ENCODE data around the gene HSFX3. TPM values are rescaled to one million over a fixed set of nuclear protein-coding genes. Genes with fewer than 3 reads are reported as not detected.
A peak's percentile ranks its signal among the peaks of the same experiment; 100 is the strongest.
"Not testable (repeated sequence)": the region's sequence is repeated elsewhere in the genome, so short reads cannot be mapped to it uniquely, and the experiment has no call there.

The HSFX3 gene
- total RNA-seq, 1 experiment from 2014 or later = 0.96 TPM

DNA sequence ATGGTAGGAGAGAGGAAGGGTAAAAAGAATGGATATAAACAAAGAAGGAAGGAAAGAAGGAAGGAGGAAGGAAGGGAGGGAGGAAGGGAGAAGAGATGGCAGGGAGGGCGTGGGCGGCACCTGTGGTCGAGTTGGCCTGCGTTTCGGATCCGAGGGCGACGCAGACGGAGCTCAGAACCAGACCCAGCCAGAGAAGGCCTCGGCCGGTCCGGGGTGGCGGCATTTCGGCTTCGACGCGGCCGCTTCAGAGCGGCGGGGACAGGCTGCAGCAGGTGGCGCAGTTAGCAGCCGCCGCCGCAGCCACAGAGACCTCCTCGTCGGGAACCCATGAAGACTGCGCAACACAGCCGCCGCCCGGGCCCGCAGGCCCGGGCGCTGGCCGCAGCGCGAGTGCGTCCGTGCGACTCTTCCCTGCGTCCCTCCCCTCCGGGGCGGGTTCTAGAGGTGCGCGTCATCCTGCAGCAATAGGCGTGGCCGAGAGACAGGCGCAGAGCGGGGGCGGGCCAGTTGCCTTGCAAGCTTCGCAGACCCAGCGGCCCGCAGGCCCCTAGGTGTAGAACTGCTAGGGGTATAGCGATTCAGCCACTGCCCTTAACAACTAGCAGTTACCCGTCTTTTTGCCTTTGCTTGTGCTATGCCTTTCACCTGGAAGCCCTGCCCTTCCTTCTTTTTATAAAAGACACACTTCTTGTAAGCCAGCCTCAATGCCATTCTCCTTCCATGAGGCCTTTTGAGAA lies 44.6 kb downstream of the HSFX3 start, which contains the start of gene IDS (continued):
- peak; percentile 92 for TF ChIP-seq EGR1 (IDR thresholded peaks at IDR 0.05; ENCODE audit: low read depth)

DNA sequence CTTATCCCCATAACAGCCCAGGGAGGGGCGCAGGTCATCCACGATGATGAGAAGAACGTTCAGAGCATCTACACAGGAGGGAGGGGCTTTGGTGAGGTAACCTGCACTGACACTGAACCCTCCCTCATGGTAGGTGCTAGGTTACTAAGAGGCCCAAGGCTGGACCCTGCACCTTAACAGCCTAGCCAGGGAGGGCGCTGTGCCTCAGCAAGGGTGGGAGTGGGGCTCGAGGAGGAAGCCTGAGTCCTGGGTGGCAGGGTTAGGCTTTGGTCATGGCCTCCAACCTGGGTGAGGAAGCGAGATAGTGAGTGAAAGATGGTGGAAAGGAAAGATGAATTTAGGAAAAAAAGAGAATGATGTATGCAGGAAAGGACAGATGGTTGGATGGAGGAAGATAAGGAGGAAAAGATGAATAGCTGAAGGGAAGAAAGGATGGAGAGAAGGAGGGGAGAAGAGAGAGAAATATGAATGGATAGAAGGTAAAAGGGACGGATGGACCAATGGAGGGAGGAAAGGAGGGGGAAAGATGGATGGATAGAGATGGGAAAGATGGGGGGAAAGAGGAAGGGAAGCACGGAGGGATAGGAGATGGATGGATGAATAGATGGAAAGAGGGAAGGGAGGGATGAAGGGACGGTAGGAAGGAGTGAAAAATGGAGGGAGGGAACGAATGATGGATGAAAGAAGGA lies 45.4 kb downstream of the HSFX3 start:
- Histone ChIP-seq H3K36me3 (ENCODE audit: control insufficient read depth in 1 of 2, insufficient read depth in 2 of 2, low read length in 2 of 2) (0 out of 4 replicates have a peak, but pooled peaks cover 0 to 2% of the 10 kb centered on the region in 2 experiments), H3K9ac (ENCODE audit: low read length) (peak overlapping the region; percentile 70), H3K27me3 (ENCODE audit: insufficient read depth, low read length) (no peaks in the 10 kb centered on the region), H3K4me3 (replicated peaks in 1 of 2; ENCODE audit: low read depth in 1 of 2, low read length in 2 of 2) (peak overlapping the region; percentile 62 to 63), H4K20me1 (ENCODE audit: insufficient read depth) (no peaks in the 10 kb centered on the region), H3K9me3 (ENCODE audit: control insufficient read depth in 1 of 2, insufficient read depth in 1 of 2, low read depth in 1 of 2, low read length in 2 of 2) (no peaks in the 10 kb centered on the region), H2AFZ (ENCODE audit: low read depth, low read length, poor library complexity, severe bottlenecking) (no peak overlapping the region), H3K9me2 (ENCODE audit: insufficient read depth) (no peaks in the 10 kb centered on the region), H3K79me2 (ENCODE audit: insufficient read depth, low read length) (peaks cover 4% of the 10 kb centered on the region; the same call in 1 of the 2 replicates), H3K27ac (ENCODE audit: low read depth, low read length) (peak overlapping the region; percentile 65; the same call in 1 of the 2 replicates), H3K4me1 (ENCODE audit: control insufficient read depth in 1 of 2, insufficient read depth in 2 of 2, low read length in 2 of 2) (peaks cover 0 to 15% of the 10 kb centered on the region in 2 experiments; a peak in 3 of 4 replicates), H3K4me2 (ENCODE audit: low read length) (peak overlapping the region; percentile 73)
- ChIA-PET RAD21 (ENCODE audit: low non-redundant PET in 1 of 2, low total read pairs in 2 of 2, uncharacterized antibody in 2 of 2, unreplicated experiment in 2 of 2) (no interaction called here), CTCF (interaction anchor here (1.0 kb wide), 1 partner anchor 17 kb away, joined by 4 read pairs; no protein-coding TSS in a partner anchor), POLR2A (no interaction called here)
- intact Hi-C loops (cut with micrococcal nuclease) = no loop called here
- TSS peak; percentile 67 for BruUV-seq (replicated peaks)
- no peak for DNase-seq (ENCODE audit: low read depth, low spot score)
- peak; percentile 58 for TF ChIP-seq YY1 (IDR thresholded peaks at IDR 0.05; ENCODE audit: extremely low read depth, insufficient replicate concordance, low read depth, low read length)
- TF ChIP-seq RAD21 (IDR thresholded peaks at IDR 0.05; ENCODE audit: low read depth) = no peak
- TF ChIP-seq, protein P1, sequence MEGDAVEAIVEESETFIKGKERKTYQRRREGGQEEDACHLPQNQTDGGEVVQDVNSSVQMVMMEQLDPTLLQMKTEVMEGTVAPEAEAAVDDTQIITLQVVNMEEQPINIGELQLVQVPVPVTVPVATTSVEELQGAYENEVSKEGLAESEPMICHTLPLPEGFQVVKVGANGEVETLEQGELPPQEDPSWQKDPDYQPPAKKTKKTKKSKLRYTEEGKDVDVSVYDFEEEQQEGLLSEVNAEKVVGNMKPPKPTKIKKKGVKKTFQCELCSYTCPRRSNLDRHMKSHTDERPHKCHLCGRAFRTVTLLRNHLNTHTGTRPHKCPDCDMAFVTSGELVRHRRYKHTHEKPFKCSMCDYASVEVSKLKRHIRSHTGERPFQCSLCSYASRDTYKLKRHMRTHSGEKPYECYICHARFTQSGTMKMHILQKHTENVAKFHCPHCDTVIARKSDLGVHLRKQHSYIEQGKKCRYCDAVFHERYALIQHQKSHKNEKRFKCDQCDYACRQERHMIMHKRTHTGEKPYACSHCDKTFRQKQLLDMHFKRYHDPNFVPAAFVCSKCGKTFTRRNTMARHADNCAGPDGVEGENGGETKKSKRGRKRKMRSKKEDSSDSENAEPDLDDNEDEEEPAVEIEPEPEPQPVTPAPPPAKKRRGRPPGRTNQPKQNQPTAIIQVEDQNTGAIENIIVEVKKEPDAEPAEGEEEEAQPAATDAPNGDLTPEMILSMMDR (IDR thresholded peaks at IDR 0.05 in 2 of 3, conservative IDR thresholded peaks at IDR 0.05 in 1 of 3; ENCODE audit: borderline replicate concordance in 1 of 3, insufficient read depth in 1 of 3, low read depth in 2 of 3, low read length in 2 of 3) = peak in 2 of 3 experiments; percentile 57; a peak in 4 of 6 replicates
- peak; percentile 64 for ATAC-seq

- H3K9ac ChIP-seq (ENCODE audit: low read length); DNase-seq (ENCODE audit: low read depth, low spot score); H3K27ac ChIP-seq (ENCODE audit: low read depth, low read length); H3K4me2 ChIP-seq (ENCODE audit: low read length); H3K79me2 ChIP-seq (ENCODE audit: insufficient read depth, low read length); intact Hi-C loops (cut with micrococcal nuclease); H3K9me2 ChIP-seq (ENCODE audit: insufficient read depth); ATAC-seq; RAD21 ChIA-PET (ENCODE audit: low non-redundant PET in 1 of 2, low total read pairs in 2 of 2, uncharacterized antibody in 2 of 2, unreplicated experiment in 2 of 2); H3K9me3 ChIP-seq (ENCODE audit: control insufficient read depth in 1 of 2, insufficient read depth in 1 of 2, low read depth in 1 of 2, low read length in 2 of 2); BruUV-seq (replicated peaks); H3K36me3 ChIP-seq (ENCODE audit: control insufficient read depth in 1 of 2, insufficient read depth in 2 of 2, low read length in 2 of 2); CTCF ChIA-PET; POLR2A ChIA-PET; H3K27me3 ChIP-seq (ENCODE audit: insufficient read depth, low read length); H2AFZ ChIP-seq (ENCODE audit: low read depth, low read length, poor library complexity, severe bottlenecking); H3K4me3 ChIP-seq (replicated peaks in 1 of 2; ENCODE audit: low read depth in 1 of 2, low read length in 2 of 2); H4K20me1 ChIP-seq (ENCODE audit: insufficient read depth): not testable (repeated sequence)
- peaks cover 0 to 15% of the 10 kb centered on the region in 2 experiments; a peak in 3 of 4 replicates for H3K4me1 ChIP-seq (ENCODE audit: control insufficient read depth in 1 of 2, insufficient read depth in 2 of 2, low read length in 2 of 2)
These were observed 46.3 kb downstream of the HSFX3 start for GRCh38 chrX:149503446-149503845.

GRCh38 chrX:149502923-149503322 lies 46.8 kb downstream of the HSFX3 start:
- not testable (repeated sequence) for H3K4me2 ChIP-seq (ENCODE audit: low read length)

More at GRCh38 chrX:149502923-149503322, 46.8 kb downstream of the HSFX3 start:
- H3K9ac ChIP-seq (ENCODE audit: low read length); H3K27me3 ChIP-seq (ENCODE audit: insufficient read depth, low read length); H3K9me3 ChIP-seq (ENCODE audit: control insufficient read depth in 1 of 2, insufficient read depth in 1 of 2, low read depth in 1 of 2, low read length in 2 of 2); POLR2A ChIA-PET; H2AFZ ChIP-seq (ENCODE audit: low read depth, low read length, poor library complexity, severe bottlenecking); RAD21 ChIA-PET (ENCODE audit: low non-redundant PET in 1 of 2, low total read pairs in 2 of 2, uncharacterized antibody in 2 of 2, unreplicated experiment in 2 of 2); H4K20me1 ChIP-seq (ENCODE audit: insufficient read depth); H3K4me3 ChIP-seq (replicated peaks in 1 of 2; ENCODE audit: low read depth in 1 of 2, low read length in 2 of 2); CTCF ChIA-PET; intact Hi-C loops (cut with micrococcal nuclease); H3K27ac ChIP-seq (ENCODE audit: low read depth, low read length); H3K9me2 ChIP-seq (ENCODE audit: insufficient read depth); H3K36me3 ChIP-seq (ENCODE audit: control insufficient read depth in 1 of 2, insufficient read depth in 2 of 2, low read length in 2 of 2); ATAC-seq; H3K79me2 ChIP-seq (ENCODE audit: insufficient read depth, low read length); BruUV-seq (replicated peaks); DNase-seq (ENCODE audit: low read depth, low spot score): not testable (repeated sequence)
- H3K4me1 ChIP-seq (ENCODE audit: control insufficient read depth in 1 of 2, insufficient read depth in 2 of 2, low read length in 2 of 2) = peaks cover 0 to 15% of the 10 kb centered on the region in 2 experiments; a peak in 3 of 4 replicates

Data from HCT116 (cell line).